NT2/D1 (cell line): ENCODE results near the gene LPAR1.

Experiments
- SUZ12 ChIP-seq: IDR thresholded peaks from 2 replicates; pipeline ENCODE4 v1.6.1; 2011; ENCODE audit not compliant: insufficient read length, insufficient read depth; ENCODE audit errors: extremely low read depth
- YY1 ChIP-seq: IDR thresholded peaks from 2 replicates; pipeline ENCODE4 v1.6.1; 2011; ENCODE audit not compliant: insufficient read length, insufficient read depth
- ZNF274 ChIP-seq: IDR thresholded peaks from 2 replicates; pipeline ENCODE4 v1.6.1; 2011; ENCODE audit warnings: mild to moderate bottlenecking, low read depth, low read length

- TF ChIP-seq ZNF274 (no peak), YY1 (no peak), SUZ12 (no peak)
Measured at GRCh38 chr9:111076042-111076441, 37.8 kb upstream of the LPAR1 start.
